ENCODE results near the gene MAML3.

- TF ChIP-seq CTCF (IDR thresholded peaks at IDR 0.05) (no peak), POLR2AphosphoS5 (IDR thresholded peaks at IDR 0.05) (no peak)
Measured at GRCh38 chr4:139816856-139817255, 337.1 kb downstream of the MAML3 start.

Measured in upper lobe of left lung (tissue), 4 donors.